K562 (cell line): Measurements from ENCODE around the gene PLCB4. TPM values are rescaled to one million over a fixed set of nuclear protein-coding genes. Genes with fewer than 3 reads are reported as not detected.

Source experiments
- ATAC-seq: fragments of 200-7000 bp; cut with Tn5 transposase; 3 replicates; pipeline ENCODE4 v1.9.1; 2020; ENCODE audit warnings: moderate library complexity
- BruUV-seq: library from RNA; stranded (reverse); fragments of 400-500 nt; replicated peaks from 2 replicates; lab custom pipeline; 2021; lab: Mats Ljungman, UMichigan
- CTCF ChIA-PET: fragments of 300-600 bp; formaldehyde crosslinking; extraction: SDS; loops from one replicate; lab custom pipeline; 2021; ENCODE audit warnings: low intra/inter-chr PET ratio; lab: Yijun Ruan, JAX
- POLR2A ChIA-PET: fragments of 300-600, 350-650 bp; sonication (Branson Sonifier 250); formaldehyde crosslinking; extraction: SDS; loops from one replicate; lab custom pipeline; 2021; ENCODE audit warnings: antibody characterized with exemption, inconsistent platforms; lab: Yijun Ruan, JAX
- DNase-seq, 4 experiments: peaks; one replicate each; pipeline versions ENCODE4 v3.0.0 to v3.0.0-alpha.2; 2011 to 2018; ENCODE audit warnings: low spot score in 3 of 4, mixed read lengths in 3 of 4; ENCODE audit errors: extremely low read depth in 1 of 4
- FAIRE-seq: peaks from 2 replicates; lab custom pipeline; 2011; peaks lifted over from hg19 to GRCh38; lab: Jason Lieb, UNC
- H2AFZ ChIP-seq: 2 replicates; pipeline ENCODE4 v1.6.0; 2011; ENCODE audit warnings: low read depth, low read length, control low read depth, inconsistent platforms
- H3K27ac ChIP-seq: fragments of 200-600 bp; 3 replicates; pipeline ENCODE4 v1.8.0; 2011; ENCODE audit warnings: low read depth, mild to moderate bottlenecking, control low read depth, inconsistent platforms, low read length, moderate library complexity, mixed read lengths; ENCODE audit errors: extremely low read depth
- H3K27me3 ChIP-seq, 2 experiments: fragments of 300-600 bp in 1 of 2; 2 replicates in 1 of 2; 3 replicates in 1 of 2; pipeline versions ENCODE4 v1.6.0 to v1.8.0; 2011; ENCODE audit warnings: inconsistent platforms in 2 of 2, low read length in 2 of 2, mild to moderate bottlenecking in 1 of 2, mixed read lengths in 1 of 2, moderate library complexity in 1 of 2; ENCODE audit not compliant: control insufficient read depth in 2 of 2, insufficient read depth in 2 of 2
- H3K36me3 ChIP-seq: fragments of 300-600 bp; 3 replicates; pipeline ENCODE4 v1.8.0; 2011; ENCODE audit warnings: mild to moderate bottlenecking, low read length, inconsistent platforms; ENCODE audit not compliant: control insufficient read depth, insufficient read depth
- H3K4me1 ChIP-seq, 2 experiments: fragments of 200-600 bp in 1 of 2; replicated peaks in 1 of 2; 2 replicates in 1 of 2; 3 replicates in 1 of 2; pipeline versions ENCODE4 v1.5.1 to v1.8.0; 2011; ENCODE audit warnings: inconsistent platforms in 2 of 2, low read length in 2 of 2, mild to moderate bottlenecking in 1 of 2, mixed read lengths in 1 of 2, moderate library complexity in 1 of 2; ENCODE audit not compliant: control insufficient read depth in 2 of 2, insufficient read depth in 2 of 2
- H3K4me2 ChIP-seq: 2 replicates; pipeline ENCODE4 v1.6.1; 2011; ENCODE audit warnings: low read length, control low read depth, inconsistent platforms, mixed read lengths; ENCODE audit not compliant: insufficient read depth
- H3K4me3 ChIP-seq: fragments of 200-600 bp; sonication (generic), shearing (Covaris generic); 2 replicates; pipeline ENCODE4 v1.5.1; 2016; ENCODE audit warnings: control low read depth, inconsistent platforms
- H3K79me2 ChIP-seq: fragments of 200-600 bp; 3 replicates; pipeline ENCODE4 v1.8.0; 2011; ENCODE audit warnings: low read length, inconsistent platforms; ENCODE audit not compliant: control insufficient read depth, insufficient read depth
- H3K9ac ChIP-seq, 2 experiments: 2 replicates each; pipeline versions ENCODE4 v1.6.0 to v1.6.1; 2011; ENCODE audit warnings: low read depth in 2 of 2, low read length in 2 of 2, control low read depth in 1 of 2, inconsistent platforms in 1 of 2, mild to moderate bottlenecking in 1 of 2, mixed read lengths in 1 of 2; ENCODE audit not compliant: insufficient read depth in 1 of 2
- H3K9me1 ChIP-seq: one replicate; pipeline ENCODE4 v1.6.0; 2011; ENCODE audit warnings: inconsistent platforms, mild to moderate bottlenecking, low read length, moderate library complexity; ENCODE audit not compliant: control insufficient read depth, insufficient read depth
- H3K9me3 ChIP-seq: replicated peaks from 2 replicates; pipeline ENCODE4 v1.5.1; 2011; ENCODE audit warnings: low read depth, low read length, inconsistent platforms; ENCODE audit not compliant: control insufficient read depth, insufficient read depth
- H4K20me1 ChIP-seq: replicated peaks from 2 replicates; pipeline ENCODE4 v1.6.1; 2011; ENCODE audit warnings: low read length, inconsistent platforms, mixed read lengths; ENCODE audit not compliant: control insufficient read depth, insufficient read depth
- C11orf30 ChIP-seq: fragments of 450-650 bp; IDR thresholded peaks from 2 replicates; pipeline ENCODE4 v1.6.1; 2016; ENCODE audit warnings: low read depth, mild to moderate bottlenecking
- CC2D1A ChIP-seq: fragments of 450-650 bp; IDR thresholded peaks from 2 replicates; pipeline ENCODE4 v1.6.1; 2017; ENCODE audit warnings: mild to moderate bottlenecking
- HMGN3 ChIP-seq: IDR thresholded peaks from 2 replicates; pipeline ENCODE4 v1.6.1; 2011; ENCODE audit warnings: borderline replicate concordance, low read depth, mild to moderate bottlenecking, mixed read lengths, low read length; ENCODE audit not compliant: insufficient read length; ENCODE audit errors: extremely low read depth
- IRF1 ChIP-seq: sonication (generic); formaldehyde crosslinking; IDR thresholded peaks from 2 replicates; pipeline ENCODE4 v1.8.0; 2022; ENCODE audit warnings: missing genetic modification reagents, mild to moderate bottlenecking, borderline replicate concordance
- MAFK ChIP-seq: IDR thresholded peaks from 2 replicates; pipeline ENCODE4 v1.6.1; 2011; ENCODE audit warnings: low read length, improper control_type of control experiment
- RB1 ChIP-seq: fragments of 450-650 bp; IDR thresholded peaks from 2 replicates; pipeline ENCODE4 v1.6.1; 2017; ENCODE audit warnings: low read depth, mild to moderate bottlenecking
- STAT6 ChIP-seq: sonication (generic); formaldehyde crosslinking; IDR thresholded peaks from 2 replicates; pipeline ENCODE4 v1.8.1; 2023; ENCODE audit warnings: mild to moderate bottlenecking, missing genetic modification reagents
- ZNF3 ChIP-seq: fragments of 250-450 bp; sonication (Bioruptor Pico); IDR thresholded peaks from 2 replicates; pipeline ENCODE4 v1.5.0; 2021; ENCODE audit warnings: mild to moderate bottlenecking, moderate library complexity
- ZNF512 ChIP-seq: IDR thresholded peaks from 2 replicates; pipeline ENCODE4 v1.6.1; 2016; ENCODE audit warnings: missing genetic modification characterization, missing compliant biosample characterization
- WGBS: fragments of 100-300 bp; shearing (Covaris generic); methylation state at CpG from one replicate; pipeline ENCODE4 v1.1.6; 2016; ENCODE audit warnings: low coverage, mixed read lengths; ENCODE audit not compliant: insufficient coverage; ENCODE audit errors: missing lambda C conversion rate; 5-methylcytosine and 5-hydroxymethylcytosine counted together
- in situ Hi-C: fragments of 300-500 bp; cut with MboI; formaldehyde crosslinking; loops from 4 replicates; pipeline ENCODE4 v1.15.0; 2018; ENCODE audit warnings: inconsistent platforms, mixed read lengths
- intact Hi-C: fragments of 100-400 bp; cut with micrococcal nuclease; formaldehyde crosslinking; loops from 2 replicates; pipeline ENCODE4 v1.14.2; 2022
- polyA plus RNA-seq, 8 experiments: library from polyadenylated mRNA; depleted of rRNA in 4 of 8; stranded (reverse) in 5 of 8; unstranded in 3 of 8; fragments of >200 nt; fragmentation: Nextera tagmentation in 2 of 8; fragmentation: Illumina TruSeq in 1 of 8; extraction: Ambion mirVana in 2 of 8; extraction: Trizol in 1 of 8; gene quantifications; 2 replicates each; pipeline versions ENCODE4 v1.2.1 to v1.2.3, GENCODE V29; 2011 to 2014; ENCODE audit warnings: inconsistent platforms in 1 of 8, missing spikeins in 1 of 8
- total RNA-seq, 7 experiments: library from RNA; depleted of rRNA in 6 of 7; stranded (reverse); fragments of >200 nt in 6 of 7; fragmentation: Illumina TruSeq in 2 of 7; extraction: Trizol in 2 of 7; gene quantifications; 2 replicates each; pipeline versions ENCODE4 v1.2.1 to v1.2.3, GENCODE V29; 2011 to 2021; ENCODE audit warnings: low replicate concordance in 1 of 7
- TF ChIP-seq, protein P1 (sequence below): fragments of 450-650 bp; formaldehyde crosslinking; IDR thresholded peaks from 2 replicates; pipeline ENCODE4 v1.4.0; 2020; ENCODE audit warnings: mild to moderate bottlenecking, mixed read lengths
- TF ChIP-seq, protein P2 (sequence below): fragments of 200-800 bp; sonication (Bioruptor generic); IDR thresholded peaks from 2 replicates; pipeline ENCODE4 v1.6.1; 2017; ENCODE audit warnings: missing genetic modification characterization, missing compliant biosample characterization
- TF ChIP-seq, protein P3 (sequence below): fragments of 450-650 bp; IDR thresholded peaks from 2 replicates; pipeline ENCODE4 v1.6.1; 2016; ENCODE audit warnings: low read depth, mild to moderate bottlenecking, moderate library complexity

The PLCB4 gene
- total and polyA plus RNA-seq, 9 of the 15 experiments (the other 6 are each of a cell fraction or from before 2014, with no cell fraction given): 0.20 to 2.9 (median 0.52) TPM

GRCh38 chr20:9416421-9416820 lies 347.5 kb downstream of the PLCB4 start:
- BruUV-seq: no TSS peak
- DNase-seq (no peak), FAIRE-seq (no peak), ATAC-seq (no peak)
- Histone ChIP-seq H3K9me1 (no peaks in the 10 kb centered on the region), H4K20me1 (no peaks in the 10 kb centered on the region), H3K4me2 (no peak overlapping the region), H3K79me2 (no peaks in the 10 kb centered on the region), H2AFZ (no peak overlapping the region), H3K4me3 (no peak overlapping the region), H3K27me3 (no peaks in the 10 kb centered on the region), H3K9ac (no peak overlapping the region), H3K4me1 (no peaks in the 10 kb centered on the region), H3K9me3 (no peaks in the 10 kb centered on the region), H3K27ac (no peak overlapping the region), H3K36me3 (no peaks in the 10 kb centered on the region)
- 20% methylated on average over 1 of the region's 3 CpGs for WGBS
- ChIA-PET POLR2A (no interaction called here), CTCF (no interaction called here)
- intact Hi-C loops: no loop called here
- in situ Hi-C loops: no loop called here
- no peak for TF ChIP-seq HMGN3
- TF ChIP-seq, protein P1, sequence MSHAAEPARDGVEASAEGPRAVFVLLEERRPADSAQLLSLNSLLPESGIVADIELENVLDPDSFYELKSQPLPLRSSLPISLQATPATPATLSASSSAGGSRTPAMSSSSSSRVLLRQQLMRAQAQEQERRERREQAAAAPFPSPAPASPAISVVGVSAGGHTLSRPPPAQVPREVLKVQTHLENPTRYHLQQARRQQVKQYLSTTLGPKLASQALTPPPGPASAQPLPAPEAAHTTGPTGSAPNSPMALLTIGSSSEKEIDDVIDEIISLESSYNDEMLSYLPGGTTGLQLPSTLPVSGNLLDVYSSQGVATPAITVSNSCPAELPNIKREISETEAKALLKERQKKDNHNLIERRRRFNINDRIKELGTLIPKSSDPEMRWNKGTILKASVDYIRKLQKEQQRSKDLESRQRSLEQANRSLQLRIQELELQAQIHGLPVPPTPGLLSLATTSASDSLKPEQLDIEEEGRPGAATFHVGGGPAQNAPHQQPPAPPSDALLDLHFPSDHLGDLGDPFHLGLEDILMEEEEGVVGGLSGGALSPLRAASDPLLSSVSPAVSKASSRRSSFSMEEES (CRISPR knock-in tag): no peak
- no peak for TF ChIP-seq RB1
- peak; percentile 42; the same call in 1 of the 2 replicates for TF ChIP-seq C11orf30
- TF ChIP-seq, protein P2, sequence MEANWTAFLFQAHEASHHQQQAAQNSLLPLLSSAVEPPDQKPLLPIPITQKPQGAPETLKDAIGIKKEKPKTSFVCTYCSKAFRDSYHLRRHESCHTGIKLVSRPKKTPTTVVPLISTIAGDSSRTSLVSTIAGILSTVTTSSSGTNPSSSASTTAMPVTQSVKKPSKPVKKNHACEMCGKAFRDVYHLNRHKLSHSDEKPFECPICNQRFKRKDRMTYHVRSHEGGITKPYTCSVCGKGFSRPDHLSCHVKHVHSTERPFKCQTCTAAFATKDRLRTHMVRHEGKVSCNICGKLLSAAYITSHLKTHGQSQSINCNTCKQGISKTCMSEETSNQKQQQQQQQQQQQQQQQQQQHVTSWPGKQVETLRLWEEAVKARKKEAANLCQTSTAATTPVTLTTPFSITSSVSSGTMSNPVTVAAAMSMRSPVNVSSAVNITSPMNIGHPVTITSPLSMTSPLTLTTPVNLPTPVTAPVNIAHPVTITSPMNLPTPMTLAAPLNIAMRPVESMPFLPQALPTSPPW (CRISPR knock-in tag): no peak
- TF ChIP-seq CC2D1A: no peak
- no peak for TF ChIP-seq ZNF3
- TF ChIP-seq, protein P3, sequence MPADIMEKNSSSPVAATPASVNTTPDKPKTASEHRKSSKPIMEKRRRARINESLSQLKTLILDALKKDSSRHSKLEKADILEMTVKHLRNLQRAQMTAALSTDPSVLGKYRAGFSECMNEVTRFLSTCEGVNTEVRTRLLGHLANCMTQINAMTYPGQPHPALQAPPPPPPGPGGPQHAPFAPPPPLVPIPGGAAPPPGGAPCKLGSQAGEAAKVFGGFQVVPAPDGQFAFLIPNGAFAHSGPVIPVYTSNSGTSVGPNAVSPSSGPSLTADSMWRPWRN: no peak
- TF ChIP-seq IRF1: no peak
- TF ChIP-seq ZNF512 (tag): no peak
- TF ChIP-seq STAT6 (CRISPR knock-in tag): no peak
- peak; percentile 37; the same call in 1 of the 2 replicates for TF ChIP-seq MAFK
